Glutamatergic neuron (in vitro differentiated cells): ENCODE measurements around the gene TBX15. TPM values are rescaled to one million over a fixed set of nuclear protein-coding genes. Genes with fewer than 3 reads are reported as not detected.
"Not testable (repeated sequence)": the region's sequence is repeated elsewhere in the genome, so short reads cannot be mapped to it uniquely, and the experiment has no call there.

ENCODE experiments used
- DNase-seq: peaks from one replicate; pipeline ENCODE4 v3.0.0; 2022
- H3K27ac Mint-ChIP-seq: one replicate; pipeline ENCODE4 v1.8.0; 2020; ENCODE audit warnings: mild to moderate bottlenecking, mixed read lengths, inconsistent platforms; ENCODE audit not compliant: unreplicated experiment
- H3K27me3 Mint-ChIP-seq: one replicate; pipeline ENCODE4 v1.8.0; 2020; ENCODE audit warnings: mild to moderate bottlenecking, moderate library complexity, mixed read lengths, inconsistent platforms; ENCODE audit not compliant: unreplicated experiment
- H3K36me3 Mint-ChIP-seq: one replicate; pipeline ENCODE4 v1.8.0; 2020; ENCODE audit warnings: mild to moderate bottlenecking, mixed read lengths, inconsistent platforms; ENCODE audit not compliant: unreplicated experiment
- H3K4me1 Mint-ChIP-seq: one replicate; pipeline ENCODE4 v1.8.0; 2020; ENCODE audit warnings: mild to moderate bottlenecking, low read depth, mixed read lengths, inconsistent platforms; ENCODE audit not compliant: unreplicated experiment
- H3K4me3 Mint-ChIP-seq: one replicate; pipeline ENCODE4 v1.8.0; 2020; ENCODE audit warnings: mild to moderate bottlenecking, mixed read lengths, inconsistent platforms; ENCODE audit not compliant: unreplicated experiment
- H3K9me3 Mint-ChIP-seq: one replicate; pipeline ENCODE4 v1.8.0; 2020; ENCODE audit warnings: mild to moderate bottlenecking, moderate library complexity, mixed read lengths, inconsistent platforms; ENCODE audit not compliant: unreplicated experiment
- CTCF ChIP-seq: fragments of 200-600 bp; sonication (generic); IDR thresholded peaks from one replicate; pipeline ENCODE4 v1.5.0; 2021; ENCODE audit not compliant: partially characterized antibody, unreplicated experiment
- total RNA-seq: library from RNA; stranded (reverse); fragmentation: NEBNext Ultra II Directional; extraction: Animal tissue kit (Norgen Biotek cat#: 25700); gene quantifications from one replicate; pipeline ENCODE4 v1.2.1, GENCODE V29; 2021; ENCODE audit not compliant: unreplicated experiment

TBX15 gene
- total RNA-seq, 1 donor from 2014 or later, result 0.69 TPM

DNA sequence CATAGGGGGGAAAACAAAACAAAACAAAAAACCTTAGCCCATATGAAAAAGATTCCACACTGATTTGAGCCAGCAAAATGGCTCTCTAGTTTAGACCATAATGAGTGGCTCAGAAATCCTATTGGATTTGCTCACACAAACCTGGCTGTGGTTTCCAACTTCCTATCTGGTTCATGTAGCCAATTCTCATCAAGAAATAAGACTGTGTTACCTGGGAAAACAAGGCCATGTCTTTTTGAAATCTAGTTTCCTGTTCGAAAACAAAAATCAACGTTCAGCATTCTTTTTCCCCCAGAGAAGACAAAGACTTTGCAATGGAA, 69.2 kb downstream of the TBX15 start:
- peaks cover 2% of the 10 kb centered on the region for H3K4me1 Mint-ChIP-seq
- no peak overlapping the region for H3K4me3 Mint-ChIP-seq
- DNase-seq, result no peak
- TF ChIP-seq CTCF, result no peak
- H3K9me3 Mint-ChIP-seq, result no peaks in the 10 kb centered on the region
- H3K27ac Mint-ChIP-seq, result no peak overlapping the region
- H3K27me3 Mint-ChIP-seq, result no peaks in the 10 kb centered on the region
- no peaks in the 10 kb centered on the region for H3K36me3 Mint-ChIP-seq

GRCh38 chr1:118918230-118918939, 69.8 kb downstream of the TBX15 start:
- Mint-ChIP-seq H3K9me3 (no peaks in the 10 kb centered on the region), H3K27ac (no peak overlapping the region), H3K4me1 (peaks cover 2% of the 10 kb centered on the region), H3K36me3 (no peaks in the 10 kb centered on the region), H3K4me3 (no peak overlapping the region), H3K27me3 (no peaks in the 10 kb centered on the region)
- no peak for DNase-seq
- TF ChIP-seq CTCF, result no peak

DNA sequence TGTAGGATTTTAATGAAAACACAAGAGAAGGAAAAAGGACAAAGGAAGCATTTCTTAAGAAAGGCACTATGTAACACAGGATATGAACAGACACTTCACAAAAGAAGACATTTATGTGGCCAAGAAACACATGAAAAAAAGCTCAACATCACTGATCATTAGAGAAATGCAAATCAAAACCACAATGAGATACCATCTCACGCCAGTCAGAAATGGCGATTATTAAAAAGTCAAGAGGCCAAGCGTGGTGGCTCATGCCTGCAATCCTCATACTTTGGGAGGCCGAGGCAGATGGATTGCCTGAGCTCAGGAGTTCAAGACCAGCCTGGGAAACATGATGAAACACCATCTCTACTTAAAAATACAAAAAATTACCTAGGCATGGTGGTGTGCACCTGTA, 71.8 kb downstream of the TBX15 start:
- not testable (repeated sequence) for H3K4me3 Mint-ChIP-seq

GRCh38 chr1:118914379-118915161, 73.6 kb downstream of the TBX15 start:
- Mint-ChIP-seq H3K4me1 (no peaks in the 10 kb centered on the region), H3K36me3 (no peaks in the 10 kb centered on the region), H3K4me3 (no peak overlapping the region), H3K27ac (no peak overlapping the region), H3K27me3 (no peaks in the 10 kb centered on the region), H3K9me3 (no peaks in the 10 kb centered on the region)
- no peak for TF ChIP-seq CTCF
- DNase-seq, result no peak

More for the DNA sequence above, 71.8 kb downstream of the TBX15 start:
- DNase-seq, H3K4me1 Mint-ChIP-seq, H3K27me3 Mint-ChIP-seq, H3K36me3 Mint-ChIP-seq, H3K27ac Mint-ChIP-seq, H3K9me3 Mint-ChIP-seq: not testable (repeated sequence)

GRCh38 chr1:118913818-118914217, 74.3 kb downstream of the TBX15 start:
- Mint-ChIP-seq H3K9me3 (no peaks in the 10 kb centered on the region), H3K36me3 (no peaks in the 10 kb centered on the region), H3K4me1 (peaks cover under 1% of the 10 kb centered on the region), H3K4me3 (no peak overlapping the region), H3K27ac (no peak overlapping the region), H3K27me3 (no peaks in the 10 kb centered on the region)
- TF ChIP-seq CTCF, result no peak
- no peak for DNase-seq
